Lung (tissue), 12 donors: Measurements from ENCODE around the gene SLC10A3. TPM values are rescaled to one million over a fixed set of nuclear protein-coding genes. Genes with fewer than 3 reads are reported as not detected.

ENCODE experiments used
- ATAC-seq: fragments of 200-7000 bp; cut with Tn5 transposase; one replicate; pipeline ENCODE4 v1.9.1; 2020; ENCODE audit warnings: moderate number of reproducible peaks; ENCODE audit not compliant: insufficient read depth, low FRiP score
- DNase-seq, 3 donors: peaks; one replicate each; pipeline ENCODE4 v3.0.0-alpha.2; 2013 to 2017
- H3K27ac ChIP-seq, 2 donors: one replicate each; pipeline ENCODE4 v1.5.1; 2013; ENCODE audit warnings: mild to moderate bottlenecking in 2 of 2, moderate library complexity in 2 of 2, control low read depth in 1 of 2, inconsistent platforms in 1 of 2, low read depth in 1 of 2, low read length in 1 of 2
- H3K27me3 ChIP-seq, 3 donors: one replicate each; pipeline ENCODE4 v1.5.1; 2013; ENCODE audit warnings: low read length in 2 of 3; ENCODE audit not compliant: control insufficient read depth in 3 of 3, insufficient read depth in 3 of 3
- H3K36me3 ChIP-seq, 4 donors: one replicate each; pipeline ENCODE4 v1.5.1; 2013; ENCODE audit warnings: low read length in 4 of 4, mild to moderate bottlenecking in 1 of 4, moderate library complexity in 1 of 4; ENCODE audit not compliant: control insufficient read depth in 4 of 4, insufficient read depth in 4 of 4
- H3K4me1 ChIP-seq, 5 donors: one replicate each; pipeline ENCODE4 v1.5.1; 2013; ENCODE audit warnings: low read length in 5 of 5, mild to moderate bottlenecking in 2 of 5, moderate library complexity in 1 of 5; ENCODE audit not compliant: control insufficient read depth in 5 of 5, insufficient read depth in 5 of 5
- H3K4me3 ChIP-seq: one replicate; pipeline ENCODE4 v1.5.1; 2013; ENCODE audit warnings: mild to moderate bottlenecking, control low read depth, moderate library complexity
- H3K9ac ChIP-seq, 2 donors: one replicate each; pipeline ENCODE4 v1.5.1; 2013; ENCODE audit warnings: low read length in 2 of 2, control low read depth in 1 of 2; ENCODE audit not compliant: insufficient read depth in 1 of 2
- H3K9me3 ChIP-seq, 4 donors: one replicate each; pipeline ENCODE4 v1.5.1; 2013; ENCODE audit warnings: low read length in 3 of 4, mild to moderate bottlenecking in 1 of 4, moderate library complexity in 1 of 4; ENCODE audit not compliant: control insufficient read depth in 4 of 4, insufficient read depth in 3 of 4
- WGBS, 2 donors: extraction: QIAGEN DNeasy Blood & Tissue Kit; methylation state at CpG; one replicate each; pipeline ENCODE4 v1.1.7; 2013; 5-methylcytosine and 5-hydroxymethylcytosine counted together
- polyA plus RNA-seq, 2 donors: library from polyadenylated mRNA; stranded (reverse); fragments of 200-250 nt; gene quantifications; one replicate each; pipeline ENCODE4 v1.2.1, GENCODE V29; 2013
- total RNA-seq, 2 donors: library from RNA; depleted of rRNA in 1 of 2; stranded (reverse); fragments of >200 nt in 1 of 2; gene quantifications; one replicate each; pipeline ENCODE4 v1.2.1, GENCODE V29; 2014 to 2021
- TF ChIP-seq, protein P1 (sequence below): IDR thresholded peaks from 2 replicates; pipeline ENCODE4 v1.5.1; 2012; ENCODE audit warnings: mild to moderate bottlenecking; ENCODE audit errors: control extremely low read depth, extremely low read depth
- donor health status: control.
- donor health status: control.
- donor health status: Bipolar disorder and iron deficiency.
- donor health status: healthy.
- donor health status: DM: yes; HTN: yes; CAD: no.

SLC10A3 gene
- total and polyA plus RNA-seq, 4 donors: 11.1 to 33.0 (median 29.1) TPM

DNA sequence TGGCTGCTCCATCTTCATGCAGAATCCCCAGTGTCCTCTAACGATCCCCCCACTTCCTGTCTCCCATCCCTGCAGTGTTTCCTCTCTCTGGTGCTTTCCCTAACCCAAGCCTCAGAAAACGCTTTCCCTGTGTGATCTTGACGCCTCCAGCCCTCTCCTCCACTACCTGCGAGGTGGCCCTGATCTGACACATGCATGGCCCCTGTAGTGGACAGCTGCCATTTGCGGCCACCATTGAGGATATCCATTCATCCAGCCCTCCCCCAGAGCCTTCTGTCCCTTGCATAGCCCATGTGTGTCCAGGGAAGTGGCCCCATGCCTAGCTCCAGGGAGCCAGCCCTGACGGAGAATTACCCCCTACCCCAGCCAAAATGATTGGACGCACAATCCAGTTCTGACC is 7.1 kb downstream of the SLC10A3 start:
- Histone ChIP-seq H3K36me3 (peaks cover 0 to 7% (median under 1%) of the 10 kb centered on the region in 4 donors), H3K27ac (no peak overlapping the region), H3K9me3 (peaks cover 0 to 2% (median 0%) of the 10 kb centered on the region in 4 donors), H3K4me3 (no peak overlapping the region), H3K9ac (no peak overlapping the region), H3K27me3 (no peaks in the 10 kb centered on the region), H3K4me1 (peaks cover 0 to 4% (median 0%) of the 10 kb centered on the region in 5 donors)
- WGBS, 2 donors: 78 to 87% methylated on average over 7 of the region's 7 CpGs
- DNase-seq: no peak
- ATAC-seq: no peak
- TF ChIP-seq, protein P1, sequence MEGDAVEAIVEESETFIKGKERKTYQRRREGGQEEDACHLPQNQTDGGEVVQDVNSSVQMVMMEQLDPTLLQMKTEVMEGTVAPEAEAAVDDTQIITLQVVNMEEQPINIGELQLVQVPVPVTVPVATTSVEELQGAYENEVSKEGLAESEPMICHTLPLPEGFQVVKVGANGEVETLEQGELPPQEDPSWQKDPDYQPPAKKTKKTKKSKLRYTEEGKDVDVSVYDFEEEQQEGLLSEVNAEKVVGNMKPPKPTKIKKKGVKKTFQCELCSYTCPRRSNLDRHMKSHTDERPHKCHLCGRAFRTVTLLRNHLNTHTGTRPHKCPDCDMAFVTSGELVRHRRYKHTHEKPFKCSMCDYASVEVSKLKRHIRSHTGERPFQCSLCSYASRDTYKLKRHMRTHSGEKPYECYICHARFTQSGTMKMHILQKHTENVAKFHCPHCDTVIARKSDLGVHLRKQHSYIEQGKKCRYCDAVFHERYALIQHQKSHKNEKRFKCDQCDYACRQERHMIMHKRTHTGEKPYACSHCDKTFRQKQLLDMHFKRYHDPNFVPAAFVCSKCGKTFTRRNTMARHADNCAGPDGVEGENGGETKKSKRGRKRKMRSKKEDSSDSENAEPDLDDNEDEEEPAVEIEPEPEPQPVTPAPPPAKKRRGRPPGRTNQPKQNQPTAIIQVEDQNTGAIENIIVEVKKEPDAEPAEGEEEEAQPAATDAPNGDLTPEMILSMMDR: no peak

GRCh38 chrX:154482786-154483185 is 7.6 kb downstream of the SLC10A3 start:
- Histone ChIP-seq H3K4me1 (peaks cover 0 to 4% (median 0%) of the 10 kb centered on the region in 5 donors), H3K27ac (no peak overlapping the region), H3K27me3 (no peaks in the 10 kb centered on the region), H3K4me3 (no peak overlapping the region), H3K9me3 (peaks cover 0 to 2% (median 0%) of the 10 kb centered on the region in 4 donors), H3K9ac (no peak overlapping the region), H3K36me3 (peaks cover 0 to 7% (median under 1%) of the 10 kb centered on the region in 4 donors)
- TF ChIP-seq, protein P1: no peak
- no peak for DNase-seq
- no peak for ATAC-seq
- 75 to 81% methylated on average over 6 to 7 of the region's 7 CpGs for WGBS, 2 donors

- DNase-seq (no peak), ATAC-seq (no peak)
- TF ChIP-seq, protein P1: no peak
- Histone ChIP-seq H3K9me3 (peaks cover 0 to 2% (median 0%) of the 10 kb centered on the region in 4 donors), H3K36me3 (peaks cover 0 to 7% (median under 1%) of the 10 kb centered on the region in 4 donors), H3K4me1 (peaks cover 0 to 4% (median 0%) of the 10 kb centered on the region in 5 donors), H3K4me3 (no peak overlapping the region), H3K9ac (no peak overlapping the region), H3K27me3 (no peaks in the 10 kb centered on the region), H3K27ac (no peak overlapping the region)
- WGBS, 2 donors: 78 to 89% methylated on average over 14 of the region's 14 CpGs
Observed at GRCh38 chrX:154481911-154482601, 8.4 kb downstream of the SLC10A3 start.
